ENCODE data around the gene PLA2G12A.
A peak's percentile ranks its signal among the peaks of the same experiment; 100 is the strongest.

PLA2G12A gene

DNA sequence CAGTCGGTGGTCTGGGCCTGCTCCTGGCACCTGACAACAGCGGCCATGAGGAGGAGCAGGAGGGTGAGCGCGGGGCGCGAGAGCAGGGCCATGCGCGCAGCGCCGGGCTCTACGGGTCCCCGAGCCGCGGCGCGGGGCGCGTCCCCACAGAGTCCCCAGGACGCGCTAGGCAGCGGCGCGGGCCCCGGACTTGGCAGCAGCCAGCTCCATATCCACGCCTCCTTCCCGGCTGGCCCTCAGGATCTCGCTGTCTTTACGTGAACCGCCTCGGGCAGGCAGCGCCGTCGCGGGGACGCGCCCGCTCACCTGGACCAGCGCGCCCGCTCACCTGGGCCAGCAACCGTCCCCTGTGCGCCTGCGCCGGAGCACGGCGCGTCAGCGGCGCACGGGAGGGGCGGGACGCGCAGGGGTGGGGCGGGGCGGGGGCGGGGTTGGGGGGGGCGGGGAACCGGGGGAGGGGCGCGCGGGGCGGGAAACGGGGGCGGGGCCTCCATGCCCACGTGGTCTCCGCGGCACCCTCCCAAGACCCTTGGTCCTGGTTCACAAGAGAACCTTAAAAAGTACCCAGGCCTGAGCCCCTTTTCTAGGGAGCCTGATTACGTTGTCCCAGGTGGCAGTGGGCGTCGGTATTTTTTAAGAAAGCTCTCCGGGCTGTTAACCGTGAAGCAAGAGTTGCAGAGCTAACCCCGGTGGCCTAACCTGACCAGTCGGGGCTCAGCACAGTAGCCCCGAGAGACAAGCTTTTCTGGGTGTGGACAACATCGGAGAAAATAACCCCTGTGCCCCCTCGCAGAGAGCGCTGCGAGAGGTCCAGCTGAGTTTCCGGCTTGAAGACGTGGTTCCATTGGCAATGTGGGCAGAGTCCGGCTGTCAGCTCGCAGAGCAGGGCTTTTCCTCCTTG, at the start of gene PLA2G12A:
PLA2G12A (minus strand) TSS at position 353 of the 901 bp plus-strand sequence; CDS start at position 92, 261 bp downstream.
- peak; percentile 70 for DNase-seq

DNA sequence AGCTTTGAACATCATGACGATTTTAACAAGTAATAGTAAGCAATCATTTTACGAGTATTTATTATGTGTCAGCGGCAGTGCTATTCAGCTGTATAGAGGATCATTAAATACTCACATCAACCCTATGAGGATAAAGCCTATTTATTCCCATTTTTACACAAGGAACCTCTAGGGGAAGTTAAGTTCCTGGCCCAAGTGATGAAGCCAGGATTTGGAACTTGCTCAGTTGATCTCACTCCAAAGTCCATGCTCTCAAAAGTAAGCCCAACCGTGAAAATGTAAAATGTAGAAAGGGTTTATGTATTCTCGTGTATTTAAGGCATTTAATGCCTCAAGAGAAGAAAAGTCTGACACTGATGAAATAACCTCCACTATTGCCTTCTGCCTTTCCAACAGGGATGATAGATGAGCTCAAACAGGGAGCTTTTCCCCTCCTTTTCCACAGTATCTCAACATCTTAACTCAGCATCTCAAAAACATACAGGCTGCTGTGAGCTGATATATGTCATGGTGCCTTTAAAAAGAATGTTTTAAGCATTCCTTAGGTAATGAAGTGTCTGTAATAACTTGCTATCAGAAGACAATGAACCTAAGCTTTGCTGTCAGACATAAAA, 35.0 kb upstream of the PLA2G12A start:
- no peak for DNase-seq

- peak; percentile 0 for DNase-seq
Observed at GRCh38 chr4:109764376-109764775, 34.5 kb upstream of the PLA2G12A start.

GRCh38 chr4:109760682-109761081, 30.8 kb upstream of the PLA2G12A start:
- DNase-seq: no peak

DNA sequence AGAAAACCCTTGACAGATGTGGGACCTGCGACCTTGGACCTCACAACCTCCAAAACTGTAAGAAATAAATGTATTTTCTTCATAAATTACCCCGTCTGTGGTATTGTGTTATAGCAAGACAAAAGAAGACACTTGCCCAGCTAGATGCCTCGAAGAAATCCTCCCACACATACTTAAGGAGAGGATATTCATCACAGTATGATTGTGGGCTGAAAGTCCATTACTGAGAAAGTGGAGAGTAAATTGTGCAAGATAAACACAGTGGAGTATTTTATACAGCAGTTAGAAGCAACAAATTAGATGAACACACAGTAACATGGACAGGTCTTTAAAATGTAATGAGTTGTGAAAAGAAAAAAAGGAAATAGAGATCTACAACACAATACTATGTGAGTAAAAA, 25.8 kb upstream of the PLA2G12A start:
- no peak for DNase-seq

DNA sequence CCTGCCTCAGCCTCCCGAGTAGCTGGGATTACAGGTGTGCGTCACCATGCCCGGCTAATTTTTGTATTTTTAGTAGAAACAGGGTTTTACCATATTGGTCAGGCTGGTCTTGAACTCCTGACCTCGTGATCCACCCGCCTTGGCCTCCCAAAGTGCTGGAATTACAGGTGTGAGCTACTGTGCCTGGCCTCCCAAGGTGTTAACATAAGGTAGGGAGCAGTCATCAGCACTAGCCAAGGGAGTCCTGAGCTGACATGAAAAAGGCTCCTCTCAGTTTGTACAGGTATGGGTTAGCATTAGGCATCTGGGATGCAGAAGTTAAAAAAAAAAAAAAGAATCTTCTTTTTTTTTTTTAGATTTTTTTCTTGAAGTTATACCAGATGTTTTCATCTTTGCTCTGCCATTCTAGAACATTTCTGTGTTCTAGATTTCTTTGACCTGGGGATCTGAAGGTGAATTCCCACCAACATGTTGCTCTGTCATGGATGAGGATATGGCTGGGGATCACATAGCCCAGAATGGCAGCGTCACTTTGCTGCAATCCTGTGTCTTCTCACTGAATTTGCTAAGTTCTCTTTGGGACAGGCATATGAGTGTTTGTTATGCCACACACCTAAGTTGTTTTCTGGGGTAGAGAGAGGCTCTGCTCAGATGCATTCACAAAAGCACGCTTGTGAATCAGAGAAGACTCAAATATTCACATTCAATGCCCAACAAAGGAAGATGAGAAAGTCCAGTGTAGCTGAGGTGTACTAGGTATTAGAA, 24.4 kb upstream of the PLA2G12A start:
- no peak for DNase-seq

GRCh38 chr4:109752525-109752924, 22.7 kb upstream of the PLA2G12A start:
- no peak for DNase-seq

- no peak for DNase-seq
Observed at GRCh38 chr4:109751852-109752251, 22.0 kb upstream of the PLA2G12A start.

- DNase-seq: no peak
Observed at GRCh38 chr4:109750652-109751244, 20.9 kb upstream of the PLA2G12A start.

DNA sequence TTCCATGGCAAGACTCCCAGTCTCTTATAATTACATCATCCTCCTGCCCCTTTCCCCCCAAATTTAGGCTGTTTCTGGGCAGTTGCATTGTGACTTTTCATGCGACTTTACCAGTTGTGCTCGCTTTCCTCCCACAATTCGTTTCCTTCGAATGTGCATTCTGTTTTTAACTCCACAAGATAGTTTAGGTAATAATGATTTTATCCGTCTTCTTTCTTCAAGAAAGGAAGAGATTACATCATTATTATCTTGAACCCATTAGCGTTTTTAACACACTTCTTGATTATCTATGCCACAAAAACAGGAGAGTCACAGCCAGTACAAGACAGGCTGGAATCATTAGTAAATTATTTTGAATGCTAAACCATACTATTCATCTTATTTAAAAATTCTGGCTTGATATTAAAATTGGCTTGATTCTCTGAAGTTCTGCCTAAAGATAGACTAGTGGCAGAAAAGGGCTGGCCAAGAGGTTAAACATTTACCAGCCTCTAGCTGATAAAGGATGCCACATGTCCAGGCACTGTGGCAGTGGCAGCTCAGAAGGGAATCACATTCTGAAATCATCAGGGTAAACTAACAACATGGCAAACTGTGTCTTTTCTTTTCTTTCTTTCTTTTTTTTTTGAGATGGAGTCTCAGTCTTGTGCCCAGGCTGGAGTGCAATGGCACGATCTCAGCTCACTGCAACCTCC, 19.7 kb upstream of the PLA2G12A start:
- no peak for DNase-seq

DNA sequence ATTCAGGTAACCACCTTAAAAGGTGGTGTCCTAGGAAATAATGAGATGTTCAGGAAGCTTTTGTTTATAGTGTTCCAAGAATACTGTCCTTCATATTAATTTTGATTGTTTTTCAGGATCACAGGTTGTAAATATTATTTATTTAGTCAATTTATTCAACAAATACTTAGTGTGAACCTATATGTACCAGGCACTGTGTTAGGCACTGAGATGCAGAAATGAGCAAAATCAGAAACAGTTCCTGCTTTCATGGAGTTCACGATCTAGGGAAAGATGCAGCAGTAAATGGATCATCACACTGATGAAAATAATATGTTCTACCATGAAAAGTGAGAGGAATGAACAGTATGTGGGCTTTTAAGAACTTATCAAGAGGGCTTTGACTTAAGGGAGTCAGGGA, 18.2 kb upstream of the PLA2G12A start:
- DNase-seq: no peak

- no peak for DNase-seq
Observed at GRCh38 chr4:109746728-109747127, 16.9 kb upstream of the PLA2G12A start.

DNA sequence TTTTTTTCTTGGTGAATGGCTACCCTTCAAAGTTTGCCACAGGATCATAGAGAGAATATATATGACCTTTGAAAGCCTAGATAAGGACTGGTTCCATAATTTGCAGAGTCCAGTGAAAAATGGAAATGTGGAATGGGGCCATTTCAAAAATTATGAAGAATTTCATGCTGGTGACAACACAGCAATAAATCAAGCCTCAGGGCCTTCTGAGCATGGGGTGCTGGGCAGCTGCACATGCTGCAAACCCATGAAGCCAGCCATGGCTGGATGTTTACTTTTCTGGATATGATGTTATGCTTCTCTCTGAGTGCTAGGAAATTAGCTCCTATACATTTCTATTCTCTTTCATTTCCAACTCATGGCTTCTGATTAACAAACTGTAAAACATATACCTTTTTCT, 16.0 kb upstream of the PLA2G12A start:
- DNase-seq: no peak

- no peak for DNase-seq
Observed at GRCh38 chr4:109739547-109739946, 9.7 kb upstream of the PLA2G12A start.

DNA sequence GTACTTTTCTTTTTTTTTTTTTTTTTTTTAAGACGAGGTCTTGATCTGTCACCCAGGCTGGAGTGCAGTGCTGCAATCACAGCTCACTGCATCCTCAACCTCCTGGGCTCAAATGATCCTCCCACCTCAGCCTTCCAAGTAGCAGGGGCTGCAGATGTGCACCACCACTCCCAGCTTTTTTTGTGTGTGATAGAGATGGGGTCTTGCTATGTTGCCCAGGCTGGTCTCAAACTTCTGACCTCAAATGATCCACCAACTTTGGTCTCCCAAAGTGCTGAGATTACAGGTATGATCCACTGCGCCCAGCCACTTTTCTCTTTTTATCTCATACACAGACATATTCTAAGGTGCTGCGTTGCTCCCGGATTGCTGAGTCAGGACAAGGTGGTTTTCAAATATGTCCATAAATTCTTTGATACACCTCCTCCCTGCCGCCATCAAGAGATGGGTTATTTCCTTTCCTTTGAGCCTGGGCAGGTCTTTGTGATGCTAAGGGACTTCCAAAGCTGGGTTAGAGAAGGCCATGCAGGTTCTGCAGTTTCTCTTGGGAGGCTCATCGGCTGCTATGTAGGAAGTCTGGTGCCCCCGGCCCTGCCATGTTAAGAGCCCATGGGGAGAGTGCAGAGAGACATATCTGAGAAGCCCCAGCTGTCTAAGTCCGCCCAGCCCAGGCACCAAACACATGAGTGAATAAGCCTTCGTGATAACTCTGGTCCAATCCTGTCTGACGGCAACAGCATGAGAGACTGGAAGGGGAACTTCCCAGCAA, 8.4 kb upstream of the PLA2G12A start:
- no peak for DNase-seq

DNA sequence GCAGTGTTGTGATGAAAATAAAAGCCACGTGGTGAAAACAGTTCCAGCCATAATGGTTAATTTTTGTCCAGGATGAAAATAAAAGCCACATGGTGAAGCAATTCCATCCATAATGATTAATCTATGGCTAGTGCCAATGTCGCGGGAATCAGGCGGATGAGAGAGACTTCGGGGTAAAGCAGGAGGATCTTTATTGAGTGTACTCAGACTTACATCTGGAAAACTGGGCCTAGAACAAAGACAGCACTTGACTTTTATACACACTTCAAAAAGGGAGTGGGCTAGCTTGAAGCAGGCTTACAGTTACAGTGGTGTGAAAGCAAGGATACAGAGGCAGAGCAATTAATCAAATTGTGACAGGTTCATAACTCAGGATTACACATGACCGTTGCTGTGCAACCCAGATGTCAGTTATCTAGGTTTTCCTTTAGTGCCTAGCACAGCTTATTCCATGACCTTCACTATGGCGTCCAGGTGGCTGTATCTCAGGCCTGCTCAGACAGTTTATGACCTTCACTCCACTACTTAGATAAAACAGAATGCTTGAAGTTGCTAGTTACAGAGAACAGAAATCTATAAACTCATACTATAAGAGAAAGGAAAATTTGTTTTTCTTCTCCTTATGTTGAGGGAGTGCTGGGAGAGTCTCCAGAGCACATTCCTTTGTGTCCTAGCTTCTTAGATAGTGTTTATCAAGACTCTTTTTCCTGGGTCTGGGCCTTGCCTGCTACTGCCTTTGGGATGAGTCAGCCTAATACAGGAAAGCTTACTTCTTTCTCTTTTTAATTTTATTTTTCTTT, 5.9 kb upstream of the PLA2G12A start:
- DNase-seq: peak; percentile 24

GRCh38 chr4:109733728-109734127, 3.9 kb upstream of the PLA2G12A start:
- DNase-seq: no peak

DNA sequence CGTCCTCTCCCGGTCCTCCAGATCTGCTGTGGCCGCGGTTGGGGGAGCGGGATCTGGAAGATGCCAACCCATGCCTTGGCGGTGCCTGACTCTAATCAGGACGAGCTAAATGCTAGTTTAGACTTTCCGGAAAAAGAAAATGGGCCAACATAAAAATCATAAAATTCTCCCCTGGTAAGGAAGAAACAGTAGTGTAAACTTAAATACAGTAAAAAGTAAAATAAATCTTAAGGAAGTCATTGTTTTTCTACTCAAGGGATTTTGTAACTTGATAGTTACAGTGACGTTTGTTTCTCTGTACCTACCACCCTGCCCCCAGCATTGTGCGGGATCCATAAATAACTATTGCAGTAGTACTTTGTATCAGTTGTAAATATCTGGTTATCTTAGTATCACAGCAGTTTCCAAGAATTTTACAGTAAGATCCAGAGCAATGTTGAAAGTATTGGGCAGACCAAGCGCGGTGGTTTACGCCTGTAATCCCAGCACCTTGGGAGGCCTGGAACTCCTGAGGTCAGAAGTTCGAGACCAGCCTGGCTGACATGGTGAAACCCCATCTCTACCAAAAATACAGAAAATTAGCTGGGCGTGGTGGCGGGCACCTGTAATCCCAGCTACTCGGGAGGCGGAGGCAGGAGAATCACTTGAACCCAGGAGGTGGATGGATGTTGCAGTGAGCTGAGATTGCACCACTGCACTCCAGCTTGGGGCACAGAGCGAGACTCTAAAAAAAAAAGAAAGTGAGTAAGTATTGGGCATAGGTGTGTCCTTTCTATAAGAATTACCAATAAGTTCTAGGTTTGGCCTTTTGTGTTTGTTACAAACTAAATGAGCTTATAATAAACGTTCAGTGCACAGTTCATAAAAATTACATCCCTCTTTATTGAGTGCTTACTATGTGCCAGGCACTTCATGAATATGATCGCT, 1.0 kb upstream of the PLA2G12A start:
- DNase-seq: no peak

- DNase-seq: no peak
Observed at GRCh38 chr4:109729117-109729717, 653 bp downstream of the PLA2G12A start.
